Kidney capillary endothelial cell (primary cell): ENCODE results near the gene VPS18.
"Not testable (repeated sequence)": the region's sequence is repeated elsewhere in the genome, so short reads cannot be mapped to it uniquely, and the experiment has no call there.

Experiments used
- DNase-seq: peaks from one replicate; pipeline ENCODE4 v3.0.0-alpha.2; 2018; ENCODE audit warnings: low spot score

The VPS18 gene

GRCh38 chr15:40893733-40894680 is at the start of gene VPS18:
Gene VPS18, plus strand, starts transcription at chr15:40894450. Its CDS starts 319 bp downstream, at chr15:40894769.
- DNase-seq: peak; percentile 93

GRCh38 chr15:40844696-40845030 is 49.6 kb upstream of the VPS18 start:
- DNase-seq: no peak

- no peak for DNase-seq
Observed at GRCh38 chr15:40845036-40845435, 49.2 kb upstream of the VPS18 start.

GRCh38 chr15:40845511-40846284 is 48.6 kb upstream of the VPS18 start:
- no peak for DNase-seq

GRCh38 chr15:40846841-40847222 is 47.4 kb upstream of the VPS18 start:
- DNase-seq: no peak

- DNase-seq: no peak
Observed at GRCh38 chr15:40847223-40847961, 46.9 kb upstream of the VPS18 start.

GRCh38 chr15:40850576-40851112 is 43.6 kb upstream of the VPS18 start:
- DNase-seq: no peak

- no peak for DNase-seq
Observed at GRCh38 chr15:40852529-40852928, 41.7 kb upstream of the VPS18 start.

GRCh38 chr15:40853241-40853890 is 40.9 kb upstream of the VPS18 start:
- DNase-seq: no peak

GRCh38 chr15:40854161-40854560 is 40.1 kb upstream of the VPS18 start:
- DNase-seq: no peak

GRCh38 chr15:40855706-40856234 is 38.5 kb upstream of the VPS18 start:
- no peak for DNase-seq

GRCh38 chr15:40856746-40857145 is 37.5 kb upstream of the VPS18 start:
- no peak for DNase-seq

- DNase-seq: peak; percentile 72
Observed at GRCh38 chr15:40857601-40858341, 36.5 kb upstream of the VPS18 start.

GRCh38 chr15:40858706-40859105 is 35.5 kb upstream of the VPS18 start:
- DNase-seq: no peak

GRCh38 chr15:40859206-40859851 is 34.9 kb upstream of the VPS18 start:
- DNase-seq: peak; percentile 71

- DNase-seq: not testable (repeated sequence)
Observed at GRCh38 chr15:40861147-40861546, 33.1 kb upstream of the VPS18 start.

GRCh38 chr15:40863660-40864270 is 30.5 kb upstream of the VPS18 start:
- no peak for DNase-seq

GRCh38 chr15:40867199-40867598 is 27.1 kb upstream of the VPS18 start:
- DNase-seq: no peak

GRCh38 chr15:40869686-40870085 is 24.6 kb upstream of the VPS18 start:
- no peak for DNase-seq

GRCh38 chr15:40870716-40871115 is 23.5 kb upstream of the VPS18 start:
- DNase-seq: no peak
